ENCODE measurements around the gene PERCC1. TPM values are rescaled to one million over a fixed set of nuclear protein-coding genes. Genes with fewer than 3 reads are reported as not detected.

Gene PERCC1
- total and polyA plus RNA-seq, 11 donors = 0.11 to 0.60 (median 0.34) TPM; not detected in 6

DNA sequence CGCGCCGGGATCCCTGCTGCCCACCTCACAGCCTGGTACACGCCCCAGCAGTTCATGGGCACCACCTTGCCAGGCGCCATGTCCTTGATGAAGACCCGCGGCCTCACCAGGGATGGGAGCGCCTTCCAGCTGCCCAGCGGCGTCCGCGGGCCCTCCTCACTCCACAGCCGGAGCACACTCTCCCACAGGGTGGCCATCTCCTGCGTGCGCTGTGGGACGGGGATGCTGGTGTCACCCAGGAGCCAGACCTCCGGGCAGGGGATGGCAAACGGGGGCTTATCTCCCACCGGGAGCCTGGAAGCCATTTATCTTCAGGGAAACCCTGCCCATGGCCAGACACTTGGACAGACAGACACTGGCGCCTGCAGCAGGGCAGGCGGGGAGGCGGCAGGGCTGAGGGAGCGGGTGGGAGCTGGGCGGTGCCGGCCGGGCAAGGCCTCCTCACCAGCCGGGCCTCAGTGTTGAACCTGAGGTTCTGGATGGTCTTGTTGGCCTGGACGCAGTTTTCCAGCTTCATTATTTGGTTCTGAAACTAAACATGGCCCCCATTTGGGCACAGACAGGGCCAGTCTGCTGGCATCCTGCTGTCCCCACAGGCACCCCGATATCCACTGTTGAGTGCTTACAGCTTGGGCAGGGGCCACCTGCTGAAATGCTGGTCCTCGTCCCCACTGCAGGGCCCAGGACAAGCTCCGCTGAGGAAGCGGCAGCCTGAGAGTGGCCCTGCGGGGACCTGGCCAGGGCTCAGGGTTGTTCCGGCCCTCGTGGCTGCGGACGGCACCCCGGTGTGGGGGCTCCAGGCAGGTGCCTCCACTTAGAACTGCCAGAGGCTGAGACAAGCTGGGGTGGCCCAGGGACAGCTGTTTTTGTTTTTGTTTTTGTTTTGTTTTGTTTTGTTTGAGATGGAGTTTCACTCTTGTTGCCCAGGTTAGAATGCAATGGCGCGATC, 4.0 kb downstream of the PERCC1 start:
- no peak overlapping the region for H3K4me3 ChIP-seq
- no peaks in the 10 kb centered on the region for H3K9me3 ChIP-seq
- no peak overlapping the region for H3K27ac ChIP-seq
- no peaks in the 10 kb centered on the region for H3K36me3 ChIP-seq
- ATAC-seq (no peak), DNase-seq (no peak)
- 93 to 96% (median 95%) methylated on average over 36 to 40 of the region's 40 CpGs for WGBS, 4 donors
- intact Hi-C loops (cut with DNase I) = no loop called here
- H3K4me1 ChIP-seq = peaks cover 0 to 15% (median 0%) of the 10 kb centered on the region in 12 donors
- H3K27me3 ChIP-seq = no peaks in the 10 kb centered on the region
- TF ChIP-seq, protein P1, sequence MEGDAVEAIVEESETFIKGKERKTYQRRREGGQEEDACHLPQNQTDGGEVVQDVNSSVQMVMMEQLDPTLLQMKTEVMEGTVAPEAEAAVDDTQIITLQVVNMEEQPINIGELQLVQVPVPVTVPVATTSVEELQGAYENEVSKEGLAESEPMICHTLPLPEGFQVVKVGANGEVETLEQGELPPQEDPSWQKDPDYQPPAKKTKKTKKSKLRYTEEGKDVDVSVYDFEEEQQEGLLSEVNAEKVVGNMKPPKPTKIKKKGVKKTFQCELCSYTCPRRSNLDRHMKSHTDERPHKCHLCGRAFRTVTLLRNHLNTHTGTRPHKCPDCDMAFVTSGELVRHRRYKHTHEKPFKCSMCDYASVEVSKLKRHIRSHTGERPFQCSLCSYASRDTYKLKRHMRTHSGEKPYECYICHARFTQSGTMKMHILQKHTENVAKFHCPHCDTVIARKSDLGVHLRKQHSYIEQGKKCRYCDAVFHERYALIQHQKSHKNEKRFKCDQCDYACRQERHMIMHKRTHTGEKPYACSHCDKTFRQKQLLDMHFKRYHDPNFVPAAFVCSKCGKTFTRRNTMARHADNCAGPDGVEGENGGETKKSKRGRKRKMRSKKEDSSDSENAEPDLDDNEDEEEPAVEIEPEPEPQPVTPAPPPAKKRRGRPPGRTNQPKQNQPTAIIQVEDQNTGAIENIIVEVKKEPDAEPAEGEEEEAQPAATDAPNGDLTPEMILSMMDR (IDR thresholded peaks at IDR 0.05) = no peak
- TF ChIP-seq POLR2A (IDR thresholded peaks at IDR 0.05) = no peak

DNA sequence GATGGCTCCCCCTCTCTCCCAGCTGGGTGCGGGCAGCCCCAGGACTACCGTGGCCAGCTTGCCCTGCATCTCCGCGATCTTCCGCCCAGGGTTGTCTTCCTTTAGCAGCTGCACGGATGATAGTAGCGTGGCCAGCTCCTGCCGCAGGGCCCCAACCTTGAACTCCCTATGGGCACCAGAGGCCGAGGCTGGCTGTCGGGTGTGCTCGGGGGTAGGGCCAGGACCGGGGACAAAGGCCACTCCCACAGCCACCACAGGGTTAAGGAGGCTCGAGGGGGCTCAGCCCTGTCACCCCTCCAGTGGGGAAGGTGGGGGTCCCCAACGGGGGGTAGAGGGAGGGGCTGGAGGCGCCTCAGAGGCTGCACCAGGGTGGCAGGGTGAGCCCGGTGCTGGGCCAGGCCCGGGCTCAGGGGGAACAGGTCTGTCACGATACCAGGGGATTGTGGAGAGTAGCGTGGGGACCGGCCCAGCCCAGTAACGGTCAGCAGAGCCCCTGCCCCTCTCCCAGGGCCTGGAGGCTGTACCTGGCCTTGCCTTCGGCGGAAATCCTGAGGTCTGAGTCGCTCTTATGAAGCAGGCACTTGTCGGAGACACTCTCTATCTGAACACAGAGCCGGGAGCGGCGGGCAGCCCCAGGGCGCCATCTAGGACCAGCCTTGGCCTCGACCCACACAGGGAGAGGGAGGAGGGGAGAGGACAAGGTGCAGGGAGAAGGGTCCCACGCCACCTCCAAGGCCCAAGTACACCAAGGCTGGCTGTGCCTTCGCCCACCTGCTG, 5.2 kb downstream of the PERCC1 start:
- H3K27me3 ChIP-seq = no peaks in the 10 kb centered on the region
- intact Hi-C loops (cut with DNase I) = no loop called here
- DNase-seq (no peak), ATAC-seq (no peak)
- H3K27ac ChIP-seq = no peak overlapping the region
- no peaks in the 10 kb centered on the region for H3K9me3 ChIP-seq
- H3K36me3 ChIP-seq = no peaks in the 10 kb centered on the region
- 81 to 87% (median 85%) methylated on average over 23 to 32 of the region's 32 CpGs for WGBS, 4 donors
- no peak overlapping the region for H3K4me3 ChIP-seq
- H3K4me1 ChIP-seq = peaks cover 0 to 11% (median 0%) of the 10 kb centered on the region in 12 donors
- TF ChIP-seq POLR2A (IDR thresholded peaks at IDR 0.05) = no peak
- TF ChIP-seq, protein P1 (IDR thresholded peaks at IDR 0.05) = no peak

DNA sequence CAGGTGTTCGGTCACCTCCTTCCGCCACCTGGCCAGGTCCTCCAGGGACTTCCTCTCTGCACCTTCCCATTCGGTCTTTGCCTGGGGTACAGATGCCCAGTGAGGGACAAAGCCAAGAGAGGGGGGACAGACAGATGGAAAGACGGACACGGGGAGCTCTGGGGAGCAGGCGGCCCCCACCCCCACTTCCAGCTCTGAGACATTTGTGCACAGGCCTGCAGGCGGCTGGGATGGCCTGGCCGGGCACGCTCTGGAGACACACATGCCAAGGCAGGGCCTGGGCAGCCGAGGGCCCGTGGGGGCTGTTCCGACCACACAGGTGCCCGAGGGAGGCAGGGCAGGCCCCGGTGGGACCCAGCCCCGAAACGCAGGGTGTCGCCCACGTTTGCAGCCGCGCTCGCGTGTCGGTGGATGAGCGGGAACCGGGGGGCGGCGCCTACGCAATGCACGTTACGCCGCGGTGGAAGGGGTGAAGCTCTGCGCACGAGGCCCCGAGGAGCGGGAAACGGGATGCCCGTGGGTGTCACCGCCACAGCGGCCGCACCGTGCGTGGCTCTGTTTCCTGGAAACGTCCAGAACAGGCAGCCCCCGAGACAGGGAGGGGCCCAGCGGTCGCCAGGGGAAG, 6.0 kb downstream of the PERCC1 start:
- no peak overlapping the region for H3K4me3 ChIP-seq
- WGBS, 4 donors = 81 to 88% (median 84%) methylated on average over 22 to 47 of the region's 47 CpGs
- intact Hi-C loops (cut with DNase I) = no loop called here

More for the DNA sequence above, 6.0 kb downstream of the PERCC1 start:
- TF ChIP-seq, protein P1 (IDR thresholded peaks at IDR 0.05) = no peak
- no peak for TF ChIP-seq POLR2A (IDR thresholded peaks at IDR 0.05)
- ATAC-seq (no peak), DNase-seq (no peak)
- Histone ChIP-seq H3K36me3 (no peaks in the 10 kb centered on the region), H3K4me1 (peaks cover 0 to 7% (median 0%) of the 10 kb centered on the region in 12 donors), H3K9me3 (no peaks in the 10 kb centered on the region), H3K27ac (no peak overlapping the region), H3K27me3 (no peaks in the 10 kb centered on the region)
